Measurements from ENCODE around the gene BCL2L2. TPM values are rescaled to one million over a fixed set of nuclear protein-coding genes. Genes with fewer than 3 reads are reported as not detected.

BCL2L2 gene
- total RNA-seq, 2 experiments from 2014 or later = 0.69 to 0.99 TPM

Other genes starting within 250 kb of the BCL2L2 start
- gene CDH24, start 249.3 kb upstream of the BCL2L2 start, total RNA-seq = under 1 TPM; 0.53 to 0.82 TPM
- gene ACIN1, start 211.7 kb upstream of the BCL2L2 start, total RNA-seq = 100 to 1,000 TPM; 190 to 191 TPM
- 10 to 100 TPM; 51.6 to 56.5 TPM for gene C14orf119, start 211.3 kb upstream of the BCL2L2 start, total RNA-seq
- gene CIROP, start 201.8 kb upstream of the BCL2L2 start, total RNA-seq = not detected
- gene CEBPE, start 187.6 kb upstream of the BCL2L2 start, total RNA-seq = under 1 TPM; 0.19 to 0.21 TPM
- under 1 TPM; 0.40 to 0.86 TPM for gene SLC7A8, start 123.2 kb upstream of the BCL2L2 start, total RNA-seq
- gene RNF212B, start 68.9 kb upstream of the BCL2L2 start, total RNA-seq = not detected
- gene HOMEZ, start 20.7 kb upstream of the BCL2L2 start, total RNA-seq = 10 to 100 TPM; 13.7 to 15.6 TPM
- 10 to 100 TPM; 16.2 to 18.8 TPM for gene PPP1R3E, start 4.0 kb upstream of the BCL2L2 start, total RNA-seq
- gene PABPN1, start 14.6 kb downstream of the BCL2L2 start, total RNA-seq = 100 to 1,000 TPM; 294 to 299 TPM
- 1 to 10 TPM; 2.0 to 2.1 TPM for gene SLC22A17, start 46.1 kb downstream of the BCL2L2 start, total RNA-seq
- not detected for gene EFS, start 58.3 kb downstream of the BCL2L2 start, total RNA-seq
- gene IL25, start 66.0 kb downstream of the BCL2L2 start, total RNA-seq = not detected
- not detected for gene CMTM5, start 70.2 kb downstream of the BCL2L2 start, total RNA-seq
- gene MYH6, start 101.4 kb downstream of the BCL2L2 start, total RNA-seq = not detected
- not detected for gene MYH7, start 128.8 kb downstream of the BCL2L2 start, total RNA-seq
- 10 to 100 TPM; 71.0 to 74.1 TPM for gene NGDN, start 162.9 kb downstream of the BCL2L2 start, total RNA-seq
- 1 to 10 TPM in 1 of 2 experiments, under 1 TPM in 1; 0.97 to 1.3 TPM for gene ZFHX2, start 244.9 kb downstream of the BCL2L2 start, total RNA-seq
- gene THTPA, start 249.4 kb downstream of the BCL2L2 start, total RNA-seq = 10 to 100 TPM; 11.3 to 13.1 TPM